DOHH2 (cell line): ENCODE data around the gene TARS1.

Source experiments
- H3F3A ChIP-seq: fragments of 200-600 bp; sonication (generic), shearing (Covaris generic); 2 replicates; pipeline ENCODE4 v1.6.0; 2016; ENCODE audit warnings: antibody characterized with exemption, mild to moderate bottlenecking; ENCODE audit not compliant: control insufficient read depth, insufficient read depth
- H3K27ac ChIP-seq: fragments of 200-600 bp; sonication (generic); 2 replicates; pipeline ENCODE4 v1.5.1; 2014; ENCODE audit warnings: low read depth, mild to moderate bottlenecking, low read length, moderate library complexity
- H3K27me3 ChIP-seq: fragments of 200-600 bp; sonication (generic); 2 replicates; pipeline ENCODE4 v1.6.1; 2014; ENCODE audit warnings: mild to moderate bottlenecking, low read length, mixed read lengths; ENCODE audit not compliant: control insufficient read depth
- H3K36me3 ChIP-seq: fragments of 200-600 bp; sonication (generic); 2 replicates; pipeline ENCODE4 v1.6.1; 2014; ENCODE audit warnings: mild to moderate bottlenecking, low read length, moderate library complexity, mixed read lengths; ENCODE audit not compliant: control insufficient read depth
- H3K4me1 ChIP-seq: fragments of 200-600 bp; sonication (generic); 2 replicates; pipeline ENCODE4 v1.6.1; 2014; ENCODE audit warnings: mild to moderate bottlenecking, low read length, mixed read lengths; ENCODE audit not compliant: control insufficient read depth
- H3K4me2 ChIP-seq: fragments of 200-600 bp; sonication (generic); 2 replicates; pipeline ENCODE4 v1.6.0; 2014; ENCODE audit warnings: mild to moderate bottlenecking, low read length, moderate library complexity
- H3K4me3 ChIP-seq: fragments of 200-600 bp; sonication (generic); 2 replicates; pipeline ENCODE4 v1.5.1; 2014; ENCODE audit warnings: mild to moderate bottlenecking, low read length, mixed read lengths
- H3K79me2 ChIP-seq: fragments of 200-600 bp; sonication (generic); 2 replicates; pipeline ENCODE4 v1.6.1; 2014; ENCODE audit warnings: mild to moderate bottlenecking, low read length, mixed read lengths; ENCODE audit not compliant: control insufficient read depth
- H3K9me2 ChIP-seq: fragments of 200-600 bp; sonication (generic); replicated peaks from 2 replicates; pipeline ENCODE4 v1.6.1; 2014; ENCODE audit warnings: mild to moderate bottlenecking, low read length, mixed read lengths; ENCODE audit not compliant: control insufficient read depth
- H3K9me3 ChIP-seq: fragments of 200-600 bp; sonication (generic); 2 replicates; pipeline ENCODE4 v1.6.1; 2014; ENCODE audit warnings: antibody characterized with exemption, low read length, mixed read lengths; ENCODE audit not compliant: control insufficient read depth, insufficient read depth
- H4K20me1 ChIP-seq: fragments of 200-600 bp; sonication (generic); 2 replicates; pipeline ENCODE4 v1.6.0; 2014; ENCODE audit warnings: low read depth, mild to moderate bottlenecking, antibody characterized with exemption, low read length, moderate library complexity; ENCODE audit not compliant: control insufficient read depth, insufficient read depth
- EZH2phosphoT487 ChIP-seq: fragments of 200-600 bp; sonication (generic); IDR thresholded peaks from 2 replicates; pipeline ENCODE4 v1.6.1; 2017; ENCODE audit warnings: borderline replicate concordance, mild to moderate bottlenecking, antibody characterized with exemption, low read length, moderate library complexity, mixed read lengths
- TF ChIP-seq, protein P1 (sequence below): fragments of 200-600 bp; sonication (generic); IDR thresholded peaks from one replicate; pipeline ENCODE4 v1.5.1; 2014; ENCODE audit warnings: antibody characterized with exemption, mild to moderate bottlenecking, low read depth, low read length; ENCODE audit not compliant: poor library complexity, severe bottlenecking

TARS1 gene

DNA sequence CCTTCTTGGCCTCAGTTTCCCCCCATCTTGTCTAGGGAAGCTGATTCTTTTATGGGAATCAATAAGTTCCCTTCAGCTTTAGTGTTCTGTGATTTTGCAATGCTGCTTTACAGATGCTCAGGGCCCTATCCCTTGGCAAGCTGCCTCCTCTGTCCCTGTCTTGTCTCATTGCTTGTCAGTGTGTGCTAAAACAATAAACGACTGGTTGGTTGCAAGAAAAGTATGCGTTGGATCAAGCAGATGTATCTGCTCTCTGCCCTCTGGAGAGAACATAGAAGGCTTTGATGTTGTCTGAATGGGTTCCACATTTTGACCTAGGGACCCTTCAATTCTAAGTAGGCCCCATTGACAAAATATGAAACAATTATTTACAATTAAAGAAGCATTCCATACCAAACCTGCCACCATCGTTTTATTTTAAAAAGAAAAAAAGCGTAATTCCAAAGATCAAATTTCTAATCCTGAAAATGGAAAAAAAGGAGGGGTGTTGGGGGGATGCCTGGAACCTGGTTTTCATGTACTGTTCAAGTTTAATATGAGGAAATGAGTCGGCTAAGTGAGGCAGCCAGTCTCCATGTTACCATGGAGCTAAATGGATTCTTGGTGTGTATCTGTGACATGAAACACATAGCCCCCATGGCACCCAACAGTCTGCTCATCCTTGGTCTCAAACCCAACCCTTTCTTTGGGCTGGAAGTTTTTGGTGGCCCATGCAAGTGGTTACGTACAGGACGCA, 31.2 kb upstream of the TARS1 start:
- TF ChIP-seq EZH2phosphoT487 = no peak
- TF ChIP-seq, protein P1, sequence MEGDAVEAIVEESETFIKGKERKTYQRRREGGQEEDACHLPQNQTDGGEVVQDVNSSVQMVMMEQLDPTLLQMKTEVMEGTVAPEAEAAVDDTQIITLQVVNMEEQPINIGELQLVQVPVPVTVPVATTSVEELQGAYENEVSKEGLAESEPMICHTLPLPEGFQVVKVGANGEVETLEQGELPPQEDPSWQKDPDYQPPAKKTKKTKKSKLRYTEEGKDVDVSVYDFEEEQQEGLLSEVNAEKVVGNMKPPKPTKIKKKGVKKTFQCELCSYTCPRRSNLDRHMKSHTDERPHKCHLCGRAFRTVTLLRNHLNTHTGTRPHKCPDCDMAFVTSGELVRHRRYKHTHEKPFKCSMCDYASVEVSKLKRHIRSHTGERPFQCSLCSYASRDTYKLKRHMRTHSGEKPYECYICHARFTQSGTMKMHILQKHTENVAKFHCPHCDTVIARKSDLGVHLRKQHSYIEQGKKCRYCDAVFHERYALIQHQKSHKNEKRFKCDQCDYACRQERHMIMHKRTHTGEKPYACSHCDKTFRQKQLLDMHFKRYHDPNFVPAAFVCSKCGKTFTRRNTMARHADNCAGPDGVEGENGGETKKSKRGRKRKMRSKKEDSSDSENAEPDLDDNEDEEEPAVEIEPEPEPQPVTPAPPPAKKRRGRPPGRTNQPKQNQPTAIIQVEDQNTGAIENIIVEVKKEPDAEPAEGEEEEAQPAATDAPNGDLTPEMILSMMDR = no peak
- H3K36me3 ChIP-seq = no peaks in the 10 kb centered on the region
- H3K4me1 ChIP-seq = no peaks in the 10 kb centered on the region
- no peaks in the 10 kb centered on the region for H3F3A ChIP-seq
- H3K4me2 ChIP-seq = no peak overlapping the region
- H3K9me3 ChIP-seq = no peaks in the 10 kb centered on the region
- H3K27me3 ChIP-seq = no peaks in the 10 kb centered on the region
- H3K4me3 ChIP-seq = no peak overlapping the region
- H3K9me2 ChIP-seq = no peaks in the 10 kb centered on the region
- H3K79me2 ChIP-seq = no peaks in the 10 kb centered on the region
- no peaks in the 10 kb centered on the region for H4K20me1 ChIP-seq
- no peak overlapping the region for H3K27ac ChIP-seq

DNA sequence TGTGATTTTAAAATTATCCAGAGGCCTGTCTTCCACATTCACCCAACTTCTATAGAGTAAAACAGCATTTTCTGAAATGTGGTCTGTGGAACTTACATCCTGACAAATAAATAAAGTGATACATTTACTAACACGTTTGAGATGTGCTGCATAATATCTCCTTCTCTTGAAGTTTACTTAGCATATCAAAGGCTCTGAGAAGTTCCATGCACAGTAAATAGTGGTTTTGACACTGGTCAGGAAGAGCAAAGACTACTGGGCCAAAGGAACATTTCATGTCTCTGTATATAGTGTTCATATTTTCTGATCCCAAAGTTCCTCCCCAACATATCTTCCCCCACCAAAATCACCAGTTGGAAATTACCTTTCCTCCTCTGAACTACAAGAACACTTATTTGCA, 30.5 kb upstream of the TARS1 start:
- Histone ChIP-seq H3K4me2 (no peak overlapping the region), H3K27me3 (no peaks in the 10 kb centered on the region), H3K79me2 (no peaks in the 10 kb centered on the region), H3K36me3 (no peaks in the 10 kb centered on the region), H3F3A (no peaks in the 10 kb centered on the region), H3K27ac (no peak overlapping the region), H3K4me3 (no peak overlapping the region), H3K9me2 (no peaks in the 10 kb centered on the region), H4K20me1 (no peaks in the 10 kb centered on the region), H3K9me3 (no peaks in the 10 kb centered on the region), H3K4me1 (no peaks in the 10 kb centered on the region)
- no peak for TF ChIP-seq EZH2phosphoT487
- TF ChIP-seq, protein P1 = no peak

DNA sequence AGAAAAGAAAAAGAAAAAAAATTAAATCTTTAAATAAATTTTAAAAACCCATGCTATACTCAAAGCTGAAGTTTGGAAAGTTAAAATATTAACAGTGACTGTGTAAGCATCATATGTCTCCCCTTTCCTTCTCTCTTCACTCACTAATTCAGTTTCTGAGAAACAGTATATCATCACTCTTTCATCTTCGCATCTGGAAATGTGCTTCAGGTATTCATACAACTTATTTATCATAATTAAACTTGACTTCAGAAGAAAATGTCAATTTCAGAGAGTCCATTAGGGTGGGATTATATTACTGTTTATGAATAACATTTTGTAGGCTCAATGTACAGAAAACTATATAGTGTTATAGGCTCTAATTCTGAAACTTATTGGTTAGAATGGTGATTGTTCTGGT, 29.3 kb upstream of the TARS1 start:
- Histone ChIP-seq H3K27ac (no peak overlapping the region), H3K36me3 (no peaks in the 10 kb centered on the region), H3K9me3 (no peaks in the 10 kb centered on the region), H3K4me1 (no peaks in the 10 kb centered on the region), H3K79me2 (no peaks in the 10 kb centered on the region), H3K4me2 (no peak overlapping the region), H3K9me2 (no peaks in the 10 kb centered on the region), H4K20me1 (no peaks in the 10 kb centered on the region), H3F3A (no peaks in the 10 kb centered on the region), H3K4me3 (no peak overlapping the region), H3K27me3 (no peaks in the 10 kb centered on the region)
- TF ChIP-seq, protein P1 = no peak
- TF ChIP-seq EZH2phosphoT487 = no peak
